Measurements from ENCODE around the gene ARHGDIA. TPM values are rescaled to one million over a fixed set of nuclear protein-coding genes. Genes with fewer than 3 reads are reported as not detected.

The ARHGDIA gene
- total RNA-seq, 1 donor from 2014 or later, result 120 TPM

GRCh38 chr17:81866440-81867169 is 4.5 kb downstream of the ARHGDIA start:
- intact Hi-C loops (cut with DNase I), result no loop called here
- Histone ChIP-seq H3K27ac (no peak overlapping the region), H3K4me3 (no peak overlapping the region), H3K4me1 (peaks cover 73% of the 10 kb centered on the region), H3K27me3 (no peaks in the 10 kb centered on the region), H3K36me3 (peaks cover 0 to 9% of the 10 kb centered on the region in 2 donors), H3K9me3 (no peaks in the 10 kb centered on the region)
- TF ChIP-seq POLR2A (IDR thresholded peaks at IDR 0.05) (no peak), POLR2AphosphoS5 (IDR thresholded peaks at IDR 0.05; ENCODE audit: insufficient read depth in 1 of 2, low read depth in 1 of 2) (no peak)
- TF ChIP-seq, protein P1, sequence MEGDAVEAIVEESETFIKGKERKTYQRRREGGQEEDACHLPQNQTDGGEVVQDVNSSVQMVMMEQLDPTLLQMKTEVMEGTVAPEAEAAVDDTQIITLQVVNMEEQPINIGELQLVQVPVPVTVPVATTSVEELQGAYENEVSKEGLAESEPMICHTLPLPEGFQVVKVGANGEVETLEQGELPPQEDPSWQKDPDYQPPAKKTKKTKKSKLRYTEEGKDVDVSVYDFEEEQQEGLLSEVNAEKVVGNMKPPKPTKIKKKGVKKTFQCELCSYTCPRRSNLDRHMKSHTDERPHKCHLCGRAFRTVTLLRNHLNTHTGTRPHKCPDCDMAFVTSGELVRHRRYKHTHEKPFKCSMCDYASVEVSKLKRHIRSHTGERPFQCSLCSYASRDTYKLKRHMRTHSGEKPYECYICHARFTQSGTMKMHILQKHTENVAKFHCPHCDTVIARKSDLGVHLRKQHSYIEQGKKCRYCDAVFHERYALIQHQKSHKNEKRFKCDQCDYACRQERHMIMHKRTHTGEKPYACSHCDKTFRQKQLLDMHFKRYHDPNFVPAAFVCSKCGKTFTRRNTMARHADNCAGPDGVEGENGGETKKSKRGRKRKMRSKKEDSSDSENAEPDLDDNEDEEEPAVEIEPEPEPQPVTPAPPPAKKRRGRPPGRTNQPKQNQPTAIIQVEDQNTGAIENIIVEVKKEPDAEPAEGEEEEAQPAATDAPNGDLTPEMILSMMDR (IDR thresholded peaks at IDR 0.05), result no peak
- no peak for DNase-seq (ENCODE audit: extremely low spot score in 2 of 2)

DNA sequence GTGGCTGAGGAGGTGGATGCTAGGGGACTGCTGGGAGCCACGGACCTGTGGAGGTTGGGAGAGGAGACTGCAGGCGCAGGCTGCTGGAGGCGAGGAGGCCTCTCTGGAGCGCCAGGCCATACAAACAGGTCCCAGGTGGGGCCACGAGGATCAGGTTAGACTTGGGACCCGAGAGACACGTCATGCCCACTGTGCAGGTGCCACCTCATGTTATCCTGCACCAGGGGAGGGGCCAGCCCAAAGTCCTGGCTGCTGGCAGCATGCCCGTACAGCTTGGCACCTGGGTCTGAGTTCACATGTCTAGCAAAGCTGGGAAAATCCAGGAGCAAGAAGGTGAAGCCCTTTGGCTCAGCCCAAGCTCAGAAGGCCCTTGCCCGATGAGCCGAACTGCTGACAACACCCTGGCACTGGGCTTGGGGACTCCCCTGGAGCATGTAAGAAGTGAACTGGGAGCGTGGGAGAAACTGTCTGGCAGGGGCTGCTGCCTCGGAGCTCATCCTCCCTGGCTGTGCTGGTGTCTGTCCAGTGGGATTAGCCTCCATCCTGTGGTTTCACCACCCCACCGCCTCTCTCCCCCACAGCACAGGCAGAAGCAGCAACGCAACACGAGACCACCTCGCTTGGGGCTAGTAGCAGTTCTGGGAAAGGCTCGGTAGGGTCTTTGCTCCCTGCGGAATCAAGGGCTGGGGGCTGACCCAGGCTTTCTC is 5.3 kb downstream of the ARHGDIA start:
- Histone ChIP-seq H3K4me3 (no peak overlapping the region), H3K36me3 (peaks cover 0 to 9% of the 10 kb centered on the region in 2 donors), H3K9me3 (no peaks in the 10 kb centered on the region), H3K27me3 (no peaks in the 10 kb centered on the region), H3K27ac (no peak overlapping the region), H3K4me1 (peaks cover 76% of the 10 kb centered on the region)
- intact Hi-C loops (cut with DNase I), result no loop called here
- no peak for DNase-seq (ENCODE audit: extremely low spot score in 2 of 2)
- TF ChIP-seq POLR2A (IDR thresholded peaks at IDR 0.05) (no peak), POLR2AphosphoS5 (IDR thresholded peaks at IDR 0.05; ENCODE audit: insufficient read depth in 1 of 2, low read depth in 1 of 2) (peak in 1 of 2 donors; percentile 17)
- TF ChIP-seq, protein P1 (IDR thresholded peaks at IDR 0.05), result no peak

DNA sequence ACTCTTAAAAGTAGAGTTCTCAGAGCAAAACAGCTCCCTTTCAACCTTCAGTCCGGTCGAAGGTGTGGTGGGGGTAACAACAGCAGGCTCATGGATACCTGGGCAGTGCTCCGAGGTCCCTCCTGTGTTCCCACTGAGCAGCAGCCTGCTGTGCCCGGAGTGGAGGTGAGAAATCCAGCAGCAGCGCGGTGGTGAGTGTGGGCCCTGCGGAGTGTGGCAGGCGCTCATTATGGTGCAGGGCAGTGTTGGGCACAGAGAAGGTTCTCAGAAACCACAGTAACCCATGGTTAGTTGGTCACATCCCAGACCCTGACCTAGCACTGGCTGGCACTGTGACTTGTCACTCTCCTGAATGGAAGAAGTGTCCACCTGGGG is 5.8 kb downstream of the ARHGDIA start:
- Histone ChIP-seq H3K9me3 (no peaks in the 10 kb centered on the region), H3K27me3 (no peaks in the 10 kb centered on the region), H3K27ac (no peak overlapping the region), H3K4me1 (peaks cover 75% of the 10 kb centered on the region), H3K4me3 (no peak overlapping the region), H3K36me3 (peaks cover 0 to 9% of the 10 kb centered on the region in 2 donors)
- intact Hi-C loops (cut with DNase I), result no loop called here
- TF ChIP-seq, protein P1 (IDR thresholded peaks at IDR 0.05), result no peak
- no peak for TF ChIP-seq POLR2A (IDR thresholded peaks at IDR 0.05)
- DNase-seq (ENCODE audit: extremely low spot score in 2 of 2), result no peak

DNA sequence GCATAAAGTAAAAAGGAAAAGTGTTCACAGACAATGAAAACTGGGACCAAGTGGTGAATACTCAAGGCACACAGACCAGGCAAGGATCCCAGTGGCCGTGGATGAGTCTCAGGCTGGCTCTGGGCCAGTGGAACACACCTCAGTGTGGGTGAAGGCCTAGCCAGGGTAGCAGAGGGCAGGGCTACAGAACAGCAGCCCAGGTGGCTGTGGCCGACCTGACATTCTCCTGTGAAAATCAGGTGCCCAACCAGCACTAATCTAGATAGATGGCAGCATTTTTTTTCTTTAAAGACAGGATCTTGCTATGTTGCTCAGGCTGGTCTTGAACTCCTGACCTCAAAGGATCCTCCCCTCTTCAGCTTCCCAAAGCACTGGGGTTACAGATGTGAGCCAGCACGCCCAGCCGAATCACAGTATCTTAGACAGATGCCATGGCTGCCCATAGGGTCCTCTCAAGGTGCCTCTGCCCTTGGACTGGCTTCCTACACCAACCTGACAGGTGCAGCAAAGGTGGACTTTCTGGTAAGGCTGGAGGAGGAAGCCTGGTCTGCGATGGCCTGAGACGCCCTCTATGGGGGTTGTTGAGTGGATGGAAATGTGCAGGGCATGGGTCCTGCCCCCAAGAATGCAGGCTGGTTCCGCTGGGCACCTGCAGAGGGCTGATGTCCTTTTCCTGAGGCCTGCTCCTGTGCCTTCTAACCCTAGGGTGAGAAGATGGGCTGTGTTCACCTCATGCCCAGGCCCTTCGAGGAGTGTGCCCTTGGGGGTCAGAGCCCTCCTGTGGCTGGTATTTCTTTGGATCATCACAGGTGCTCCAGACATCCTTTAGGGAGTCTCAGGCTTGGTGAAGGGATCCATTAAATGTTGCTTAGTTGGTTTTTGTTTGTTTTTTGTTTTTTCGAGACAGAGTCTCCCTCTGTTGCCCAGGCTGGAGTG is 7.0 kb downstream of the ARHGDIA start:
- no peaks in the 10 kb centered on the region for H3K27me3 ChIP-seq
- intact Hi-C loops (cut with DNase I), result no loop called here
- DNase-seq (ENCODE audit: extremely low spot score in 2 of 2), result no peak
- H3K9me3 ChIP-seq, result no peaks in the 10 kb centered on the region
- TF ChIP-seq, protein P1 (IDR thresholded peaks at IDR 0.05), result no peak
- TF ChIP-seq POLR2A (IDR thresholded peaks at IDR 0.05) (no peak), POLR2AphosphoS5 (IDR thresholded peaks at IDR 0.05; ENCODE audit: insufficient read depth in 1 of 2, low read depth in 1 of 2) (no peak)
- H3K27ac ChIP-seq, result no peak overlapping the region
- H3K4me3 ChIP-seq, result no peak overlapping the region
- H3K36me3 ChIP-seq, result peaks cover 0 to 2% of the 10 kb centered on the region in 2 donors
- peaks cover 69% of the 10 kb centered on the region for H3K4me1 ChIP-seq

Measured in vagina (tissue), 2 donors.